Measurements from ENCODE around the gene IFT122.
"Not testable (repeated sequence)": the region's sequence is repeated elsewhere in the genome, so short reads cannot be mapped to it uniquely, and the experiment has no call there.

IFT122 gene

DNA sequence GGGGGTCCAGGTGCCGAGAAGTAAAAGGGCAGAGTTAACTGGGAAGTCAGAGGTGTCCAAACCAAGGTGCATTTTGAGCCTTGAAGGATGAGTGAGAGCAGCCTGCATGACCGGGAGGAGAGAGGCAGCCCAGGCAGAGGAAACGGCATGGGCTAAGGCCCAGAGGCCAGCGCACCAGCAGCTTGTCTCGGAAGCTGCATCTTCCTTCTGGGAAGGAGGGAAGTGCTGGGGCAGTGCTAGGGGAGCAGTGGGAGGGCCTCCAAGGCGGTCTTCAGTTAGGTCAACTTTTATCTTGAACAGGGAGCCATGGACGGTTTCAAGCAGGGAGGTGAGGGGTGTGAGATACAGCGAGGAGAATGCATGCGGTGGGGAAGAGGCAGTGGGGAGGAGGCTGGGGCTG lies 104.0 kb downstream of the IFT122 start:
- Histone ChIP-seq H3K27ac (no peak overlapping the region), H3K36me3 (replicated peaks) (no peaks in the 10 kb centered on the region), H3K27me3 (replicated peaks) (no peaks in the 10 kb centered on the region), H3K4me3 (ENCODE audit: low read depth, low read length) (no peak overlapping the region)
- in situ Hi-C loops (cut with HindIII; ENCODE audit: low pct_ligation_motif_present, low sequenced_read_pairs): no loop called here
- TF ChIP-seq, protein P1, sequence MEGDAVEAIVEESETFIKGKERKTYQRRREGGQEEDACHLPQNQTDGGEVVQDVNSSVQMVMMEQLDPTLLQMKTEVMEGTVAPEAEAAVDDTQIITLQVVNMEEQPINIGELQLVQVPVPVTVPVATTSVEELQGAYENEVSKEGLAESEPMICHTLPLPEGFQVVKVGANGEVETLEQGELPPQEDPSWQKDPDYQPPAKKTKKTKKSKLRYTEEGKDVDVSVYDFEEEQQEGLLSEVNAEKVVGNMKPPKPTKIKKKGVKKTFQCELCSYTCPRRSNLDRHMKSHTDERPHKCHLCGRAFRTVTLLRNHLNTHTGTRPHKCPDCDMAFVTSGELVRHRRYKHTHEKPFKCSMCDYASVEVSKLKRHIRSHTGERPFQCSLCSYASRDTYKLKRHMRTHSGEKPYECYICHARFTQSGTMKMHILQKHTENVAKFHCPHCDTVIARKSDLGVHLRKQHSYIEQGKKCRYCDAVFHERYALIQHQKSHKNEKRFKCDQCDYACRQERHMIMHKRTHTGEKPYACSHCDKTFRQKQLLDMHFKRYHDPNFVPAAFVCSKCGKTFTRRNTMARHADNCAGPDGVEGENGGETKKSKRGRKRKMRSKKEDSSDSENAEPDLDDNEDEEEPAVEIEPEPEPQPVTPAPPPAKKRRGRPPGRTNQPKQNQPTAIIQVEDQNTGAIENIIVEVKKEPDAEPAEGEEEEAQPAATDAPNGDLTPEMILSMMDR (IDR thresholded peaks at IDR 0.05; ENCODE audit: low read depth, low read length, missing control alignments): no peak
- no peak for DNase-seq

DNA sequence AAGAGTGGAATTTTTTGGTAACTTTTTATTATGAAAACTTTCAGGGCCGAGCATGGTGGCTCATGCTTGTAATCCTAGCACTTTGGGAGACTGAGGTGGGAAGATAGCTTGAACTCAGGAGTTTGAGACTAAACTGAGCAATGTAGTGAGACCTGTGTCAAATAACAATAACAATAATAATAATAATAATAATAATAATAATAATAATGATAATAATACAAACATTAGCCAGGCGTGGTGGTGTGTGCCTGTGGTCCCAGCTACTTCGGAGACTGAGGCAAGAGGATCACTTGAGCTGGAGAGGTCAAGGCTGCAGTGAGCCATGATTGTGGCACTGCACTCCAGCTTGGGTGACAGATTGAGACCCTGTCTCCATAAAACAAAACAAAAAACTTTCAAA lies 105.9 kb downstream of the IFT122 start:
- H3K4me3 ChIP-seq (ENCODE audit: low read depth, low read length); H3K27ac ChIP-seq; H3K27me3 ChIP-seq (replicated peaks); DNase-seq; H3K36me3 ChIP-seq (replicated peaks); in situ Hi-C loops (cut with HindIII; ENCODE audit: low pct_ligation_motif_present, low sequenced_read_pairs): not testable (repeated sequence)

DNA sequence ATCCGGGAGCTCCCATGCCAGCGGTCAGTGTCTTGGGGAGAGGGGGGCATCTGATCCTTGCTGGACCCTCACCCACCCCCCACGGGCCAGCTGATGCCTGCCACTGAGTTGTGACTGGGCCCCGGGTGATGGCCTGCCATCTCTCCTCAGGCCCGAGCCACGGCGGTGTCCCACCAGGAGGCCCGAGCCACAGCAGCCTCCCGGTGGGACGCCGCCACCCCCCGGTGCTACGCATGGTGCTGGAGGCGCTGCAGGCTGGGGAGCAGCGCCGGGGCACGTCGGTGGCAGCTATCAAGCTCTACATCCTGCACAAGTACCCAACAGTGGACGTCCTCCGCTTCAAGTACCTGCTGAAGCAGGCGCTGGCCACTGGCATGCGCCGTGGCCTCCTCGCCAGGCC lies 107.2 kb downstream of the IFT122 start:
- H3K27me3 ChIP-seq (replicated peaks): no peaks in the 10 kb centered on the region
- TF ChIP-seq, protein P1 (IDR thresholded peaks at IDR 0.05; ENCODE audit: low read depth, low read length, missing control alignments): no peak
- in situ Hi-C loops (cut with HindIII; ENCODE audit: low pct_ligation_motif_present, low sequenced_read_pairs): no loop called here

DNA sequence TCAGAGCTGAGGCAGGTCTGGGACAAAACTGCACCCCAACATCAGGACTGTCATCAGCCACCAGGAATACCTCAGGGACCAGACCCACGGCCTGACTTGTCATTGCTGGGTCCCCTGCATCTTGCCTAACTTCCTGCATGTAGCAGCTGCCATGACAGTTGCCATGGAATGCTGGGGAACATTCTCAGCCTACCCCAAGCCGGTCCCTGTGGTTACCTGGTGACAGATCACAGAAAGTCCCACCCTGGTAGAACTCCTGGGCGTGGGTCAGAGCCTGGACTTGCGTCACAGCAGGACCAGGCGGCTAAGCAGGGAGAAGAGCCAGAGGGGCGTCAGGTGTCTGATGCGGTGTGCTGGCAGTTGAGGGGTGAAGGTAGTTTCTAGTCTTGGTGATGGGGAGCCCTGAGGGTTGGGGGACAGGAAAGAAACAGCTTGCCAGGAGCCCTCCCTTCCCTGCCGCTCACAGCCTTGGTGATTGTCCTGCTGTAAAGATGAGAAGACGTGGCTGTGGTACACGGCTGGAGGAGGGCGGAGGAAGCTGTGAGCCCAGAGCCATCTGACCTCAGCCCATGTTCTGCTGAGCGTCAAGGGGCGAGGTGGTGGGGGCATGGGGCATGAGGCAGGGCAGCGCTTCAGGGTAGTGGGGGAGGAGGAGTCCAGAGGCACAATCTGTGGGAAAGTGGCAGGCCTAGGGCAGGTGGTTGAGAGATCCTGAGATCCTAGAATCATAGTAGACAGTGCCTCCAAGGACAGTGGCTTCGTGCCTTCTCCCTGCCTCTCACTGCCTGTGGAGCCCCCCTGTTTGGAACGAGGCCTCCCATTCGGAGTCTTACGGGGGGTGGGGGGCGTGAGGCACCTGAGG lies 108.3 kb downstream of the IFT122 start:
- Histone ChIP-seq H3K4me3 (ENCODE audit: low read depth, low read length) (no peak overlapping the region), H3K27me3 (replicated peaks) (no peaks in the 10 kb centered on the region), H3K36me3 (replicated peaks) (no peaks in the 10 kb centered on the region), H3K27ac (no peak overlapping the region)
- no peak for DNase-seq
- in situ Hi-C loops (cut with HindIII; ENCODE audit: low pct_ligation_motif_present, low sequenced_read_pairs): no loop called here
- TF ChIP-seq, protein P1 (IDR thresholded peaks at IDR 0.05; ENCODE audit: low read depth, low read length, missing control alignments): no peak

More for the DNA sequence above, 107.2 kb downstream of the IFT122 start:
- H3K4me3 ChIP-seq (ENCODE audit: low read depth, low read length): no peak overlapping the region
- H3K27ac ChIP-seq: no peak overlapping the region
- H3K36me3 ChIP-seq (replicated peaks): no peaks in the 10 kb centered on the region
- no peak for DNase-seq

DNA sequence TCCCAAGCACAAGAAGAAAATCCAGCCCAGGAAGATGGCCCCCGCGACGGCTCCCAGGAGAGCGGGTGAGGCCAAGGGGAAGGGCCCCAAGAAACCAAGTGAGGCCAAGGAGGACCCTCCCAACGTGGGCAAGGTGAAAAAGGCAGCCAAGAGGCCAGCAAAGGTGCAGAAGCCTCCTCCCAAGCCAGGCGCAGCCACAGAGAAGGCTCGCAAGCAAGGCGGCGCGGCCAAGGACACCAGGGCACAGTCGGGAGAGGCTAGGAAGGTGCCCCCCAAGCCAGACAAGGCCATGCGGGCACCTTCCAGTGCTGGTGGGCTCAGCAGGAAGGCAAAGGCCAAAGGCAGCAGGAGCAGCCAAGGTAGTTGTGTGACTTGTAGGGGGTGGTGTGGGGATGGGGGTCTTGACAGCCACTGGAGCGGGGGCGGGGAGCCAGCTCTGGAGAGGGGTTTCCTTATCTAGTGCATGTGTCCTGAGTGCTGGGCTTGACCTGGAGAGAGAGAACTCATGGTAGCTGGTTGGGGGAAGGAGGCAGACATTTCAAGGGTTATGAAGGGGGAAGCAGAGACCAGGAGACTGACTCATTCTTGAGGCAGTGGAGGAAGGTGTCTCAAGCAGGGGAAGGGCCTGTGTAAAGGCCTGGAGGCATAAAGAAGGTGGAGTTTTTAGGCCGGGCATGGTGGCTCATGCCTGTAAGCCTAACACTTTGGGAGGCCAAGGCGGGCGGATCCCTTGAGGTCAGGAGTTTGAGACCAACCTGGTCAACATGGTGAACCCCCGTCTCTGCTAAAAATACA lies 109.2 kb downstream of the IFT122 start:
- Histone ChIP-seq H3K27ac (no peak overlapping the region), H3K36me3 (replicated peaks) (no peaks in the 10 kb centered on the region), H3K4me3 (ENCODE audit: low read depth, low read length) (no peak overlapping the region), H3K27me3 (replicated peaks) (no peaks in the 10 kb centered on the region)
- DNase-seq: no peak
- in situ Hi-C loops (cut with HindIII; ENCODE audit: low pct_ligation_motif_present, low sequenced_read_pairs): no loop called here
- TF ChIP-seq, protein P1 (IDR thresholded peaks at IDR 0.05; ENCODE audit: low read depth, low read length, missing control alignments): no peak

DNA sequence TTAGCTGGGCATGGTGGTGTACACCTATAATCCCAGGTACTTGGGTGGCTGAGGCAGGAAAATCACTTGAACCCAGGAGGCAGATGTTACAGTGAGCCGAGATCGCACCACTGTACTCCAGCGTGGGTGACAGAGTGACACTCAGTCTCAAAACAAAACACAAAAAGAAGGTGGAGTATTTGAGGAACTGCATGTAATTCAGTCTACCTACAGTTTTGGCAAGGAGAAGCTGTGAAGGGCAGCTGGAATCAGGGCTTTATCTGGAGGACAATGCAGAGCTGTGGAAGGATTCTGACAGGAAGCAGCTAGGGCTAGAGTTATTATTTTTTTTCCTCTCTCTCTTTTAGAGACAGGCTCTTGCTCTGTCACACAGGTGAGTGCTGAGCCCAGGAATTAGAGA lies 109.8 kb downstream of the IFT122 start:
- H3K27me3 ChIP-seq (replicated peaks): no peaks in the 10 kb centered on the region
- no peak for DNase-seq
- no peak overlapping the region for H3K4me3 ChIP-seq (ENCODE audit: low read depth, low read length)
- in situ Hi-C loops (cut with HindIII; ENCODE audit: low pct_ligation_motif_present, low sequenced_read_pairs): no loop called here
- no peak overlapping the region for H3K27ac ChIP-seq
- H3K36me3 ChIP-seq (replicated peaks): no peaks in the 10 kb centered on the region
- TF ChIP-seq, protein P1 (IDR thresholded peaks at IDR 0.05; ENCODE audit: low read depth, low read length, missing control alignments): no peak

Measured in brain microvascular endothelial cell (primary cell).